CD4-positive, alpha-beta T cell (primary cell): ENCODE measurements around the gene BLID. TPM values are rescaled to one million over a fixed set of nuclear protein-coding genes. Genes with fewer than 3 reads are reported as not detected.

Source experiments
- ATAC-seq: fragments of 200-7000 bp; cut with Tn5 transposase; one replicate; pipeline ENCODE4 v1.10.0; 2022; ENCODE audit warnings: mild to moderate bottlenecking; ENCODE audit not compliant: poor library complexity
- CTCF ChIA-PET: fragments of 350-600 bp; sonication (Branson Sonifier 250); formaldehyde crosslinking; loops from one replicate; lab custom pipeline; 2021; ENCODE audit warnings: antibody characterized with exemption, inconsistent platforms; lab: Charles Lee
- POLR2A ChIA-PET: fragments of 350-600 bp; sonication (Branson Sonifier 250); formaldehyde crosslinking; loops from one replicate; lab custom pipeline; 2021; ENCODE audit warnings: antibody characterized with exemption, inconsistent platforms; lab: Charles Lee
- DNase-seq, 14 experiments: peaks; one replicate each; pipeline ENCODE4 v3.0.0-alpha.2; 2013 to 2020; ENCODE audit warnings: mixed read lengths in 2 of 14
- H3K27ac ChIP-seq, 2 donors: one replicate each; pipeline versions ENCODE4 v1.5.1 to v1.7.0; 2013; ENCODE audit warnings: low read length in 2 of 2, low read depth in 1 of 2, mild to moderate bottlenecking in 1 of 2
- H3K27me3 ChIP-seq, 2 experiments: 1 replicate in 1 of 2; 2 replicates in 1 of 2; pipeline versions ENCODE4 v1.6.1 to v1.7.0; 2013; ENCODE audit warnings: low read length in 2 of 2, control low read depth in 1 of 2, mild to moderate bottlenecking in 1 of 2, moderate library complexity in 1 of 2; ENCODE audit not compliant: insufficient read depth in 2 of 2, control insufficient read depth in 1 of 2
- H3K36me3 ChIP-seq: one replicate; pipeline ENCODE4 v1.6.1; 2013; ENCODE audit warnings: low read length, control low read depth; ENCODE audit not compliant: insufficient read depth
- H3K4me1 ChIP-seq: one replicate; pipeline ENCODE4 v1.6.1; 2013; ENCODE audit warnings: low read length, control low read depth; ENCODE audit not compliant: insufficient read depth
- H3K4me3 ChIP-seq: one replicate; pipeline ENCODE4 v1.5.1; 2013; ENCODE audit warnings: mild to moderate bottlenecking, low read length, moderate library complexity
- H3K9me3 ChIP-seq, 2 experiments: 1 replicate in 1 of 2; 2 replicates in 1 of 2; pipeline versions ENCODE4 v1.6.1 to v1.7.0; 2013; ENCODE audit warnings: low read length in 2 of 2, mild to moderate bottlenecking in 2 of 2, control low read depth in 1 of 2, moderate library complexity in 1 of 2; ENCODE audit not compliant: control insufficient read depth in 1 of 2, insufficient read depth in 1 of 2
- H3K27ac Mint-ChIP-seq: one replicate; pipeline ENCODE4 v1.8.0; 2020; ENCODE audit warnings: mixed read lengths
- H3K27me3 Mint-ChIP-seq: one replicate; pipeline ENCODE4 v1.8.0; 2021; ENCODE audit warnings: mixed read lengths
- H3K36me3 Mint-ChIP-seq: one replicate; pipeline ENCODE4 v1.8.0; 2021; ENCODE audit warnings: low read depth, mixed read lengths
- H3K4me1 Mint-ChIP-seq: one replicate; pipeline ENCODE4 v1.8.0; 2021; ENCODE audit warnings: low read depth, mixed read lengths
- H3K4me3 Mint-ChIP-seq: one replicate; pipeline ENCODE4 v1.8.0; 2020; ENCODE audit warnings: mild to moderate bottlenecking, mixed read lengths
- H3K9me3 Mint-ChIP-seq: one replicate; pipeline ENCODE4 v1.8.0; 2020; ENCODE audit warnings: mixed read lengths
- CTCF ChIP-seq: fragments of 200-600 bp; IDR thresholded peaks from one replicate; pipeline ENCODE4 v1.8.0; 2022; ENCODE audit warnings: antibody characterized with exemption, mild to moderate bottlenecking
- intact Hi-C, 2 experiments: fragments of 100-400 bp; cut with DNase I in 1 of 2; cut with micrococcal nuclease in 1 of 2; formaldehyde crosslinking; loops; one replicate each; pipeline versions ENCODE4 v1.15.1 to v1.9.0; 2023 to 2025; cut with DNase I, micrococcal nuclease
- total RNA-seq, 174 experiments: library from RNA in 2 of 174; stranded (reverse) in 2 of 174; gene quantifications; one replicate each; pipeline ENCODE4 v1.2.3 and lab custom pipeline; 2021 to 2026

Gene BLID
- total RNA-seq, 2 experiments from 2014 or later = not detected

GRCh38 chr11:122123263-122123929, 7.4 kb upstream of the BLID start:
- ChIA-PET CTCF (no interaction called here), POLR2A (no interaction called here)
- no peaks in the 10 kb centered on the region for H3K27me3 ChIP-seq
- H3K36me3 ChIP-seq = no peaks in the 10 kb centered on the region
- H3K27ac ChIP-seq = no peak overlapping the region
- H3K27ac Mint-ChIP-seq = no peak overlapping the region
- H3K4me3 Mint-ChIP-seq = no peak overlapping the region
- ATAC-seq (no peak), DNase-seq (no peak)
- peaks cover 5% of the 10 kb centered on the region for H3K27me3 Mint-ChIP-seq
- H3K9me3 Mint-ChIP-seq = no peaks in the 10 kb centered on the region
- no peak overlapping the region for H3K4me3 ChIP-seq
- H3K36me3 Mint-ChIP-seq = no peaks in the 10 kb centered on the region
- intact Hi-C loops = no loop called here
- no peaks in the 10 kb centered on the region for H3K4me1 ChIP-seq
- H3K4me1 Mint-ChIP-seq = no peaks in the 10 kb centered on the region
- H3K9me3 ChIP-seq = no peaks in the 10 kb centered on the region
- TF ChIP-seq CTCF = no peak

- no peaks in the 10 kb centered on the region for H3K27me3 ChIP-seq
- Mint-ChIP-seq H3K4me3 (no peak overlapping the region), H3K9me3 (no peaks in the 10 kb centered on the region), H3K4me1 (no peaks in the 10 kb centered on the region), H3K36me3 (no peaks in the 10 kb centered on the region), H3K27ac (no peak overlapping the region), H3K27me3 (no peaks in the 10 kb centered on the region)
- no peak for TF ChIP-seq CTCF
- ChIA-PET POLR2A (no interaction called here), CTCF (no interaction called here)
- H3K4me1 ChIP-seq = no peaks in the 10 kb centered on the region
- H3K27ac ChIP-seq = no peak overlapping the region
- H3K9me3 ChIP-seq = no peaks in the 10 kb centered on the region
- ATAC-seq = no peak
- no peak overlapping the region for H3K4me3 ChIP-seq
- no peak for DNase-seq
- intact Hi-C loops = no loop called here
- no peaks in the 10 kb centered on the region for H3K36me3 ChIP-seq
Measured at GRCh38 chr11:122122179-122122578, 6.2 kb upstream of the BLID start.

- Mint-ChIP-seq H3K9me3 (no peaks in the 10 kb centered on the region), H3K4me3 (no peak overlapping the region), H3K27me3 (no peaks in the 10 kb centered on the region), H3K36me3 (no peaks in the 10 kb centered on the region), H3K27ac (no peak overlapping the region), H3K4me1 (no peaks in the 10 kb centered on the region)
- Histone ChIP-seq H3K9me3 (no peaks in the 10 kb centered on the region), H3K27ac (no peak overlapping the region), H3K27me3 (no peaks in the 10 kb centered on the region), H3K36me3 (no peaks in the 10 kb centered on the region), H3K4me3 (no peak overlapping the region), H3K4me1 (no peaks in the 10 kb centered on the region)
- no peak for ATAC-seq
- no peak for DNase-seq
- intact Hi-C loops = no loop called here
- ChIA-PET POLR2A (no interaction called here), CTCF (interaction anchor here (0.7 kb wide), 1 partner anchor 14 kb away, joined by 3 read pairs; no protein-coding TSS in a partner anchor)
- TF ChIP-seq CTCF = no peak
Measured at GRCh38 chr11:122120096-122120495, 4.1 kb upstream of the BLID start.
